Measurements from ENCODE around the gene GPC5. TPM values are rescaled to one million over a fixed set of nuclear protein-coding genes. Genes with fewer than 3 reads are reported as not detected.
"Not testable (repeated sequence)": the region's sequence is repeated elsewhere in the genome, so short reads cannot be mapped to it uniquely, and the experiment has no call there.

Gene GPC5
- total RNA-seq, 1 donor from 2014 or later: 10.2 TPM

- H3K27ac Mint-ChIP-seq (ENCODE audit: unreplicated experiment): no peak overlapping the region
- peaks cover 7% of the 10 kb centered on the region for H3K36me3 Mint-ChIP-seq (ENCODE audit: unreplicated experiment)
- no peaks in the 10 kb centered on the region for H3K4me1 Mint-ChIP-seq (ENCODE audit: low read depth, unreplicated experiment)
- H3K9me3 Mint-ChIP-seq (ENCODE audit: unreplicated experiment): no peaks in the 10 kb centered on the region
- TF ChIP-seq CTCF (IDR thresholded peaks at IDR 0.05; ENCODE audit: partially characterized antibody, unreplicated experiment): no peak
- no peaks in the 10 kb centered on the region for H3K27me3 Mint-ChIP-seq (ENCODE audit: unreplicated experiment)
- H3K4me3 Mint-ChIP-seq (ENCODE audit: unreplicated experiment): no peak overlapping the region
- DNase-seq: no peak
These were observed 1101.8 kb downstream of the GPC5 start for GRCh38 chr13:92500192-92500591.

GRCh38 chr13:92510416-92510815 lies 1112.0 kb downstream of the GPC5 start:
- no peak for DNase-seq
- no peak overlapping the region for H3K27ac Mint-ChIP-seq (ENCODE audit: unreplicated experiment)
- H3K9me3 Mint-ChIP-seq (ENCODE audit: unreplicated experiment): no peaks in the 10 kb centered on the region
- H3K27me3 Mint-ChIP-seq (ENCODE audit: unreplicated experiment): no peaks in the 10 kb centered on the region
- H3K36me3 Mint-ChIP-seq (ENCODE audit: unreplicated experiment): no peaks in the 10 kb centered on the region
- no peak for TF ChIP-seq CTCF (IDR thresholded peaks at IDR 0.05; ENCODE audit: partially characterized antibody, unreplicated experiment)
- H3K4me1 Mint-ChIP-seq (ENCODE audit: low read depth, unreplicated experiment): no peaks in the 10 kb centered on the region
- no peak overlapping the region for H3K4me3 Mint-ChIP-seq (ENCODE audit: unreplicated experiment)

GRCh38 chr13:92512852-92513251 lies 1114.4 kb downstream of the GPC5 start:
- no peak for DNase-seq
- Mint-ChIP-seq H3K4me3 (ENCODE audit: unreplicated experiment) (no peak overlapping the region), H3K27me3 (ENCODE audit: unreplicated experiment) (no peaks in the 10 kb centered on the region), H3K27ac (ENCODE audit: unreplicated experiment) (no peak overlapping the region), H3K4me1 (ENCODE audit: low read depth, unreplicated experiment) (no peaks in the 10 kb centered on the region), H3K9me3 (ENCODE audit: unreplicated experiment) (peaks cover 2% of the 10 kb centered on the region), H3K36me3 (ENCODE audit: unreplicated experiment) (peaks cover 2% of the 10 kb centered on the region)
- TF ChIP-seq CTCF (IDR thresholded peaks at IDR 0.05; ENCODE audit: partially characterized antibody, unreplicated experiment): no peak

- TF ChIP-seq CTCF (IDR thresholded peaks at IDR 0.05; ENCODE audit: partially characterized antibody, unreplicated experiment): no peak
- no peak overlapping the region for H3K4me3 Mint-ChIP-seq (ENCODE audit: unreplicated experiment)
- H3K27ac Mint-ChIP-seq (ENCODE audit: unreplicated experiment): no peak overlapping the region
- H3K27me3 Mint-ChIP-seq (ENCODE audit: unreplicated experiment): no peaks in the 10 kb centered on the region
- no peaks in the 10 kb centered on the region for H3K4me1 Mint-ChIP-seq (ENCODE audit: low read depth, unreplicated experiment)
- H3K9me3 Mint-ChIP-seq (ENCODE audit: unreplicated experiment): peaks cover 6% of the 10 kb centered on the region
- no peak for DNase-seq
- H3K36me3 Mint-ChIP-seq (ENCODE audit: unreplicated experiment): peaks cover 6% of the 10 kb centered on the region
These were observed 1115.3 kb downstream of the GPC5 start for GRCh38 chr13:92513672-92514071.

- no peak overlapping the region for H3K4me3 Mint-ChIP-seq (ENCODE audit: unreplicated experiment)
- H3K27ac Mint-ChIP-seq (ENCODE audit: unreplicated experiment): no peak overlapping the region
These were observed 1116.2 kb downstream of the GPC5 start for GRCh38 chr13:92514420-92515125.

GRCh38 chr13:92516878-92517277 lies 1118.5 kb downstream of the GPC5 start:
- not testable (repeated sequence) for DNase-seq; H3K27ac Mint-ChIP-seq (ENCODE audit: unreplicated experiment); H3K9me3 Mint-ChIP-seq (ENCODE audit: unreplicated experiment); H3K4me3 Mint-ChIP-seq (ENCODE audit: unreplicated experiment); H3K36me3 Mint-ChIP-seq (ENCODE audit: unreplicated experiment); H3K27me3 Mint-ChIP-seq (ENCODE audit: unreplicated experiment); H3K4me1 Mint-ChIP-seq (ENCODE audit: low read depth, unreplicated experiment)

More at GRCh38 chr13:92514420-92515125, 1116.2 kb downstream of the GPC5 start:
- TF ChIP-seq CTCF (IDR thresholded peaks at IDR 0.05; ENCODE audit: partially characterized antibody, unreplicated experiment): no peak
- Mint-ChIP-seq H3K9me3 (ENCODE audit: unreplicated experiment) (peaks cover 6% of the 10 kb centered on the region), H3K27me3 (ENCODE audit: unreplicated experiment) (no peaks in the 10 kb centered on the region), H3K4me1 (ENCODE audit: low read depth, unreplicated experiment) (no peaks in the 10 kb centered on the region), H3K36me3 (ENCODE audit: unreplicated experiment) (peaks cover 6% of the 10 kb centered on the region)
- no peak for DNase-seq

GRCh38 chr13:92518622-92519021 lies 1120.2 kb downstream of the GPC5 start:
- H3K4me3 Mint-ChIP-seq (ENCODE audit: unreplicated experiment); H3K27me3 Mint-ChIP-seq (ENCODE audit: unreplicated experiment); H3K9me3 Mint-ChIP-seq (ENCODE audit: unreplicated experiment); H3K36me3 Mint-ChIP-seq (ENCODE audit: unreplicated experiment); DNase-seq; H3K4me1 Mint-ChIP-seq (ENCODE audit: low read depth, unreplicated experiment); H3K27ac Mint-ChIP-seq (ENCODE audit: unreplicated experiment): not testable (repeated sequence)

Data from glutamatergic neuron (in vitro differentiated cells).